Common myeloid progenitor, CD34-positive (primary cell): ENCODE results near the gene TBL1XR1.
A peak's percentile ranks its signal among the peaks of the same experiment; 100 is the strongest.

Experiments used
- CTCF ChIA-PET: fragments of 350-600 bp; sonication (Branson Sonifier 250); formaldehyde crosslinking; loops from one replicate; lab custom pipeline; 2021; ENCODE audit warnings: antibody characterized with exemption; lab: Charles Lee
- POLR2A ChIA-PET: fragments of 350-600 bp; sonication (Branson Sonifier 250); formaldehyde crosslinking; loops from one replicate; lab custom pipeline; 2021; ENCODE audit warnings: antibody characterized with exemption; lab: Charles Lee
- DNase-seq, 3 donors: peaks; one replicate each; pipeline versions ENCODE4 v3.0.0 to v3.0.0-alpha.2; 2013
- H3K27ac ChIP-seq, 2 experiments: 1 replicate in 1 of 2; 2 replicates in 1 of 2; pipeline ENCODE4 v1.7.0; 2013; ENCODE audit warnings: inconsistent platforms in 2 of 2, low read length in 2 of 2, mild to moderate bottlenecking in 2 of 2, low read depth in 1 of 2, moderate library complexity in 1 of 2; ENCODE audit not compliant: severe bottlenecking in 2 of 2, insufficient read depth in 1 of 2, poor library complexity in 1 of 2
- H3K27me3 ChIP-seq, 5 experiments: replicated peaks in 2 of 5; 1 replicate in 3 of 5; 2 replicates in 2 of 5; pipeline versions ENCODE4 v1.6.1 to v1.7.0; 2013; ENCODE audit warnings: low read length in 4 of 5, mild to moderate bottlenecking in 2 of 5, moderate library complexity in 2 of 5, inconsistent platforms in 1 of 5; ENCODE audit not compliant: insufficient read depth in 5 of 5, control insufficient read depth in 4 of 5
- H3K36me3 ChIP-seq, 4 experiments: 1 replicate in 2 of 4; 2 replicates in 2 of 4; pipeline versions ENCODE4 v1.6.1 to v1.7.0; 2013; ENCODE audit warnings: low read length in 3 of 4, control low read depth in 1 of 4, mild to moderate bottlenecking in 1 of 4; ENCODE audit not compliant: control insufficient read depth in 4 of 4, insufficient read depth in 4 of 4
- H3K4me1 ChIP-seq, 4 experiments: 1 replicate in 3 of 4; 2 replicates in 1 of 4; pipeline versions ENCODE4 v1.6.1 to v1.7.1; 2013; ENCODE audit warnings: low read length in 3 of 4, mild to moderate bottlenecking in 3 of 4, control low read depth in 1 of 4, inconsistent platforms in 1 of 4, moderate library complexity in 1 of 4; ENCODE audit not compliant: control insufficient read depth in 4 of 4, insufficient read depth in 4 of 4; ENCODE audit errors: control extremely low read depth in 1 of 4
- H3K4me3 ChIP-seq, 7 experiments: 1 replicate in 4 of 7; 2 replicates in 3 of 7; pipeline versions ENCODE4 v1.5.1 to v1.7.0; 2013; ENCODE audit warnings: mild to moderate bottlenecking in 7 of 7, low read length in 6 of 7, moderate library complexity in 6 of 7, inconsistent platforms in 2 of 7, low read depth in 2 of 7, control low read depth in 1 of 7; ENCODE audit not compliant: insufficient read depth in 4 of 7, control insufficient read depth in 1 of 7; ENCODE audit errors: extremely low read depth in 1 of 7
- H3K9me3 ChIP-seq, 5 experiments: 1 replicate in 4 of 5; 2 replicates in 1 of 5; pipeline versions ENCODE4 v1.6.1 to v1.7.1; 2013; ENCODE audit warnings: low read length in 4 of 5, mild to moderate bottlenecking in 2 of 5, inconsistent platforms in 1 of 5, low read depth in 1 of 5, moderate library complexity in 1 of 5; ENCODE audit not compliant: control insufficient read depth in 4 of 5, insufficient read depth in 2 of 5; ENCODE audit errors: control extremely low read depth in 1 of 5
- WGBS: methylation state at CpG from one replicate; pipeline ENCODE4 v1.1.5; 2013; ENCODE audit not compliant: insufficient coverage; 5-methylcytosine and 5-hydroxymethylcytosine counted together

Gene TBL1XR1

DNA sequence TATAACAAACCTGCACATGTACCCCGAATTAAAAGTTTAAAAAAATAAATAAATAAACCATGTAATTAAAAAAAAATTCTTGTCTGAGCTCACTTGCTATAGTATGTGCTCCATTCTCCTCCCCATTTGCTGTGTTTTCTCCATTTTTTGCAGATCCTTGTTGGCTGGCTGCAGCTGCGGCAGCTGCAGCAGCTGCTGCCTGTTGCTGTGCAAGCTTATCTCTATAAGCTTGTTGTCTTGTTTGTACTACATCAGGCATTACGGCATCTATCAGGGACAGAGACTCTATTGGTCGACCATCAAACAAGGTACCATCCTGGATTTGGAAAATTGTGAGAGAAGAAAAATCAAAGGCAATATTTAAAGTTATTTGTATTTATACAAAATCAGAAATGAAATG, 145.9 kb downstream of the TBL1XR1 start:
- peaks cover 18 to 53% (median 36%) of the 10 kb centered on the region in 4 experiments for H3K36me3 ChIP-seq
- ChIA-PET CTCF (interaction anchor here (0.6 to 3.4 kb wide), 31 partner anchors 8 to 1334 kb away, joined by 3 to 17 read pairs (median 4); partner anchors contain the start of gene TBL1XR1), POLR2A (interaction anchor here (0.9 to 1.8 kb wide), 3 partner anchors 145 to 359 kb away, joined by 3 to 6 read pairs (median 3); no protein-coding TSS in a partner anchor)
- no peaks in the 10 kb centered on the region for H3K27me3 ChIP-seq
- H3K4me1 ChIP-seq = peaks cover 0 to 13% (median 0%) of the 10 kb centered on the region in 4 experiments
- no CpG with 5 or more reads among the region's 4 CpGs for WGBS
- H3K4me3 ChIP-seq = no peak overlapping the region
- H3K9me3 ChIP-seq = no peaks in the 10 kb centered on the region
- H3K27ac ChIP-seq = no peak overlapping the region
- DNase-seq = peak in 1 of 3 donors; percentile 12

- H3K9me3 ChIP-seq = no peaks in the 10 kb centered on the region
- 100% methylated on average over 1 of the region's 5 CpGs for WGBS
- POLR2A ChIA-PET = interaction anchor here (0.9 to 1.4 kb wide), 3 partner anchors 145 to 360 kb away, joined by 3 read pairs; partner anchors contain the start of gene TBL1XR1
- DNase-seq = peak; percentile 61 to 81 (median 77)
- H3K4me1 ChIP-seq = peaks cover 0 to 12% (median 0%) of the 10 kb centered on the region in 4 experiments
- no peak overlapping the region for H3K27ac ChIP-seq
- peaks cover 18 to 60% (median 43%) of the 10 kb centered on the region in 4 experiments for H3K36me3 ChIP-seq
- H3K4me3 ChIP-seq = no peak overlapping the region
- CTCF ChIA-PET = interaction anchor here (0.6 to 3.4 kb wide), 26 partner anchors 9 to 1334 kb away, joined by 3 to 17 read pairs (median 4); partner anchors contain the start of gene TBL1XR1
- H3K27me3 ChIP-seq = no peaks in the 10 kb centered on the region
Observed at GRCh38 chr3:177050501-177051237, 146.6 kb downstream of the TBL1XR1 start.

- peaks cover 36 to 77% (median 59%) of the 10 kb centered on the region in 4 experiments for H3K36me3 ChIP-seq
Observed at GRCh38 chr3:177045767-177046166, 151.5 kb downstream of the TBL1XR1 start.

GRCh38 chr3:177045222-177045621, 152.1 kb downstream of the TBL1XR1 start:
- peaks cover 0 to 10% (median 4%) of the 10 kb centered on the region in 5 experiments for H3K9me3 ChIP-seq
- H3K27ac ChIP-seq = no peak overlapping the region
- H3K27me3 ChIP-seq = no peaks in the 10 kb centered on the region
- peaks cover 0 to 3% (median 0%) of the 10 kb centered on the region in 4 experiments for H3K4me1 ChIP-seq
- 100% methylated on average over 1 of the region's 7 CpGs for WGBS
- peaks cover 36 to 73% (median 59%) of the 10 kb centered on the region in 4 experiments for H3K36me3 ChIP-seq
- no peak for DNase-seq
- H3K4me3 ChIP-seq = no peak overlapping the region
- ChIA-PET CTCF (interaction anchor here (1.2 kb wide), 1 partner anchor 13 kb away, joined by 4 read pairs; no protein-coding TSS in a partner anchor), POLR2A (no interaction called here)

More at GRCh38 chr3:177045767-177046166, 151.5 kb downstream of the TBL1XR1 start:
- no peak for DNase-seq
- ChIA-PET POLR2A (no interaction called here), CTCF (interaction anchor here (1.5 kb wide), 1 partner anchor 150 kb away, joined by 5 read pairs; no protein-coding TSS in a partner anchor)
- no peak overlapping the region for H3K27ac ChIP-seq
- no peaks in the 10 kb centered on the region for H3K27me3 ChIP-seq
- WGBS = no CpG with 5 or more reads among the region's 2 CpGs
- no peak overlapping the region for H3K4me3 ChIP-seq
- peaks cover 0 to 10% (median 4%) of the 10 kb centered on the region in 5 experiments for H3K9me3 ChIP-seq
- peaks cover 0 to 3% (median 0%) of the 10 kb centered on the region in 4 experiments for H3K4me1 ChIP-seq

- Histone ChIP-seq H3K4me3 (no peak overlapping the region), H3K27ac (no peak overlapping the region), H3K9me3 (peaks cover 0 to 10% (median 4%) of the 10 kb centered on the region in 5 experiments), H3K4me1 (peaks cover 0 to 3% (median 1%) of the 10 kb centered on the region in 4 experiments), H3K27me3 (no peaks in the 10 kb centered on the region), H3K36me3 (peaks cover 30 to 70% (median 51%) of the 10 kb centered on the region in 4 experiments)
- 97% methylated on average over 5 of the region's 8 CpGs for WGBS
- CTCF ChIA-PET = no interaction called here
- DNase-seq = no peak
- POLR2A ChIA-PET = no interaction called here
Observed at GRCh38 chr3:177041730-177042551, 155.3 kb downstream of the TBL1XR1 start.

GRCh38 chr3:177041021-177041729, 156.1 kb downstream of the TBL1XR1 start:
- DNase-seq = no peak
- H3K4me3 ChIP-seq = no peak overlapping the region
- peaks cover 35 to 70% (median 53%) of the 10 kb centered on the region in 4 experiments for H3K36me3 ChIP-seq
- H3K27me3 ChIP-seq = no peaks in the 10 kb centered on the region
- H3K4me1 ChIP-seq = peaks cover 0 to 3% (median 1%) of the 10 kb centered on the region in 4 experiments
- 100% methylated on average over 2 of the region's 2 CpGs for WGBS
- H3K27ac ChIP-seq = no peak overlapping the region
- peaks cover 0 to 10% (median 4%) of the 10 kb centered on the region in 5 experiments for H3K9me3 ChIP-seq
- ChIA-PET CTCF (interaction anchor here (1.7 kb wide), 1 partner anchor 10 kb away, joined by 3 read pairs; no protein-coding TSS in a partner anchor), POLR2A (no interaction called here)
